ENCODE results near the gene GNG7.

- TF ChIP-seq, protein P1, sequence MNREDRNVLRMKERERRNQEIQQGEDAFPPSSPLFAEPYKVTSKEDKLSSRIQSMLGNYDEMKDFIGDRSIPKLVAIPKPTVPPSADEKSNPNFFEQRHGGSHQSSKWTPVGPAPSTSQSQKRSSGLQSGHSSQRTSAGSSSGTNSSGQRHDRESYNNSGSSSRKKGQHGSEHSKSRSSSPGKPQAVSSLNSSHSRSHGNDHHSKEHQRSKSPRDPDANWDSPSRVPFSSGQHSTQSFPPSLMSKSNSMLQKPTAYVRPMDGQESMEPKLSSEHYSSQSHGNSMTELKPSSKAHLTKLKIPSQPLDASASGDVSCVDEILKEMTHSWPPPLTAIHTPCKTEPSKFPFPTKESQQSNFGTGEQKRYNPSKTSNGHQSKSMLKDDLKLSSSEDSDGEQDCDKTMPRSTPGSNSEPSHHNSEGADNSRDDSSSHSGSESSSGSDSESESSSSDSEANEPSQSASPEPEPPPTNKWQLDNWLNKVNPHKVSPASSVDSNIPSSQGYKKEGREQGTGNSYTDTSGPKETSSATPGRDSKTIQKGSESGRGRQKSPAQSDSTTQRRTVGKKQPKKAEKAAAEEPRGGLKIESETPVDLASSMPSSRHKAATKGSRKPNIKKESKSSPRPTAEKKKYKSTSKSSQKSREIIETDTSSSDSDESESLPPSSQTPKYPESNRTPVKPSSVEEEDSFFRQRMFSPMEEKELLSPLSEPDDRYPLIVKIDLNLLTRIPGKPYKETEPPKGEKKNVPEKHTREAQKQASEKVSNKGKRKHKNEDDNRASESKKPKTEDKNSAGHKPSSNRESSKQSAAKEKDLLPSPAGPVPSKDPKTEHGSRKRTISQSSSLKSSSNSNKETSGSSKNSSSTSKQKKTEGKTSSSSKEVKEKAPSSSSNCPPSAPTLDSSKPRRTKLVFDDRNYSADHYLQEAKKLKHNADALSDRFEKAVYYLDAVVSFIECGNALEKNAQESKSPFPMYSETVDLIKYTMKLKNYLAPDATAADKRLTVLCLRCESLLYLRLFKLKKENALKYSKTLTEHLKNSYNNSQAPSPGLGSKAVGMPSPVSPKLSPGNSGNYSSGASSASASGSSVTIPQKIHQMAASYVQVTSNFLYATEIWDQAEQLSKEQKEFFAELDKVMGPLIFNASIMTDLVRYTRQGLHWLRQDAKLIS (CRISPR knock-in tag; IDR thresholded peaks at IDR 0.05; ENCODE audit: borderline replicate concordance), result no peak
- TF ChIP-seq CTCF (IDR thresholded peaks at IDR 0.05), result no peak
- TF ChIP-seq, protein P2, sequence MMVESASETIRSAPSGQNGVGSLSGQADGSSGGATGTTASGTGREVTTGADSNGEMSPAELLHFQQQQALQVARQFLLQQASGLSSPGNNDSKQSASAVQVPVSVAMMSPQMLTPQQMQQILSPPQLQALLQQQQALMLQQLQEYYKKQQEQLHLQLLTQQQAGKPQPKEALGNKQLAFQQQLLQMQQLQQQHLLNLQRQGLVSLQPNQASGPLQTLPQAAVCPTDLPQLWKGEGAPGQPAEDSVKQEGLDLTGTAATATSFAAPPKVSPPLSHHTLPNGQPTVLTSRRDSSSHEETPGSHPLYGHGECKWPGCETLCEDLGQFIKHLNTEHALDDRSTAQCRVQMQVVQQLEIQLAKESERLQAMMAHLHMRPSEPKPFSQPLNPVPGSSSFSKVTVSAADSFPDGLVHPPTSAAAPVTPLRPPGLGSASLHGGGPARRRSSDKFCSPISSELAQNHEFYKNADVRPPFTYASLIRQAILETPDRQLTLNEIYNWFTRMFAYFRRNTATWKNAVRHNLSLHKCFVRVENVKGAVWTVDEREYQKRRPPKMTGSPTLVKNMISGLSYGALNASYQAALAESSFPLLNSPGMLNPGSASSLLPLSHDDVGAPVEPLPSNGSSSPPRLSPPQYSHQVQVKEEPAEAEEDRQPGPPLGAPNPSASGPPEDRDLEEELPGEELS (CRISPR knock-in tag; IDR thresholded peaks at IDR 0.05), result no peak
- TF ChIP-seq FOXJ3 (CRISPR knock-in tag; IDR thresholded peaks at IDR 0.05; ENCODE audit: borderline replicate concordance), result no peak
- no peak for TF ChIP-seq HMGXB4 (CRISPR knock-in tag; IDR thresholded peaks at IDR 0.05)
- TF ChIP-seq SP1 (CRISPR knock-in tag; conservative IDR thresholded peaks at IDR 0.05), result no peak
- TF ChIP-seq MLX (CRISPR knock-in tag; IDR thresholded peaks at IDR 0.05), result no peak
- TF ChIP-seq, protein P3, sequence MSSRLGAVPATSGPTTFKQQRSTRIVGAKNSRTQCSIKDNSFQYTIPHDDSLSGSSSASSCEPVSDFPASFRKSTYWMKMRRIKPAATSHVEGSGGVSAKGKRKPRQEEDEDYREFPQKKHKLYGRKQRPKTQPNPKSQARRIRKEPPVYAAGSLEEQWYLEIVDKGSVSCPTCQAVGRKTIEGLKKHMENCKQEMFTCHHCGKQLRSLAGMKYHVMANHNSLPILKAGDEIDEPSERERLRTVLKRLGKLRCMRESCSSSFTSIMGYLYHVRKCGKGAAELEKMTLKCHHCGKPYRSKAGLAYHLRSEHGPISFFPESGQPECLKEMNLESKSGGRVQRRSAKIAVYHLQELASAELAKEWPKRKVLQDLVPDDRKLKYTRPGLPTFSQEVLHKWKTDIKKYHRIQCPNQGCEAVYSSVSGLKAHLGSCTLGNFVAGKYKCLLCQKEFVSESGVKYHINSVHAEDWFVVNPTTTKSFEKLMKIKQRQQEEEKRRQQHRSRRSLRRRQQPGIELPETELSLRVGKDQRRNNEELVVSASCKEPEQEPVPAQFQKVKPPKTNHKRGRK (CRISPR knock-in tag; IDR thresholded peaks at IDR 0.05; ENCODE audit: borderline replicate concordance), result no peak
- TF ChIP-seq IRF2 (CRISPR knock-in tag; IDR thresholded peaks at IDR 0.05; ENCODE audit: borderline replicate concordance, low read depth), result no peak
- TF ChIP-seq KAT7 (CRISPR knock-in tag; IDR thresholded peaks at IDR 0.05; ENCODE audit: borderline replicate concordance), result no peak
- no peak for TF ChIP-seq ZNF121 (CRISPR knock-in tag; IDR thresholded peaks at IDR 0.05)
- TF ChIP-seq, protein P4, sequence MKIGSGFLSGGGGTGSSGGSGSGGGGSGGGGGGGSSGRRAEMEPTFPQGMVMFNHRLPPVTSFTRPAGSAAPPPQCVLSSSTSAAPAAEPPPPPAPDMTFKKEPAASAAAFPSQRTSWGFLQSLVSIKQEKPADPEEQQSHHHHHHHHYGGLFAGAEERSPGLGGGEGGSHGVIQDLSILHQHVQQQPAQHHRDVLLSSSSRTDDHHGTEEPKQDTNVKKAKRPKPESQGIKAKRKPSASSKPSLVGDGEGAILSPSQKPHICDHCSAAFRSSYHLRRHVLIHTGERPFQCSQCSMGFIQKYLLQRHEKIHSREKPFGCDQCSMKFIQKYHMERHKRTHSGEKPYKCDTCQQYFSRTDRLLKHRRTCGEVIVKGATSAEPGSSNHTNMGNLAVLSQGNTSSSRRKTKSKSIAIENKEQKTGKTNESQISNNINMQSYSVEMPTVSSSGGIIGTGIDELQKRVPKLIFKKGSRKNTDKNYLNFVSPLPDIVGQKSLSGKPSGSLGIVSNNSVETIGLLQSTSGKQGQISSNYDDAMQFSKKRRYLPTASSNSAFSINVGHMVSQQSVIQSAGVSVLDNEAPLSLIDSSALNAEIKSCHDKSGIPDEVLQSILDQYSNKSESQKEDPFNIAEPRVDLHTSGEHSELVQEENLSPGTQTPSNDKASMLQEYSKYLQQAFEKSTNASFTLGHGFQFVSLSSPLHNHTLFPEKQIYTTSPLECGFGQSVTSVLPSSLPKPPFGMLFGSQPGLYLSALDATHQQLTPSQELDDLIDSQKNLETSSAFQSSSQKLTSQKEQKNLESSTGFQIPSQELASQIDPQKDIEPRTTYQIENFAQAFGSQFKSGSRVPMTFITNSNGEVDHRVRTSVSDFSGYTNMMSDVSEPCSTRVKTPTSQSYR (CRISPR knock-in tag; IDR thresholded peaks at IDR 0.05), result no peak
- no peak for TF ChIP-seq NFE2L1 (CRISPR knock-in tag; IDR thresholded peaks at IDR 0.05)
These were observed 13.2 kb upstream of the GNG7 start for GRCh38 chr19:2715470-2716274.

Data from WTC11 (cell line).